Measurements from ENCODE around the gene GSTM4. TPM values are rescaled to one million over a fixed set of nuclear protein-coding genes. Genes with fewer than 3 reads are reported as not detected.

The GSTM4 gene
- total and polyA plus RNA-seq, 4 donors, result 12.2 to 42.8 (median 30.9) TPM

DNA sequence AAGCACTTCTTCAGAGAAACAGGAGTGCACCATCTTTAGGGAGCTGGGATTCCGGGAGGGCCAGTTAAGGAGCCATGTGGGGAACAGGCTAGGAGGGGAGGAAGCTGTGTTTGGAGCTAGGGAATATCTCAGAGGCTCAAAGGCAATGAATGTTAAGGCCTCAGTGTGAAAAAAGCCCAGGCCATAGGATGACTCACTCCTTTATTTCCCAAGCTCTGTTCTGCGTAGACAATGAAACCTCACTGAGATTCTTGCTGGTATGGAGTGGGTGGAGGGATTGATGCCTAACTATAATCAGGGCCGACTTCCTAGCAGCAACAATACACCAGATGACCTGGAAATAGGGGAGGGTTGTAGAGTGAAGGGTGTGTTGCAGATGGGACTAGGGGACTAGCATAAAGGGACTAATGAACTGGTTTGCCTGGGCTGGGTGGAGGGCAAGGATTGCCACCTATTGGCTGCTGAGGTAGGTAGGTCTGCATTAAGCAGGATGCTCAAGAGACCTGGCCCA lies 38.6 kb upstream of the GSTM4 start:
- DNase-seq (ENCODE audit: low spot score), result no peak
- H3K9ac ChIP-seq (ENCODE audit: low read depth in 1 of 2, low read length in 2 of 2), result no peak overlapping the region
- peaks cover 7 to 49% (median 38%) of the 10 kb centered on the region in 4 donors for H3K4me1 ChIP-seq (ENCODE audit: control insufficient read depth in 4 of 4, insufficient read depth in 4 of 4, low read length in 3 of 4)
- WGBS, result 72% methylated on average over 3 of the region's 3 CpGs
- no peaks in the 10 kb centered on the region for H3K36me3 ChIP-seq (ENCODE audit: control insufficient read depth in 4 of 4, insufficient read depth in 3 of 4, low read depth in 1 of 4, low read length in 3 of 4)
- H3K9me3 ChIP-seq (ENCODE audit: control insufficient read depth in 4 of 4, low read length in 3 of 4), result no peaks in the 10 kb centered on the region
- no peak overlapping the region for H3K4me3 ChIP-seq (ENCODE audit: low read depth in 1 of 3, low read length in 3 of 3)
- no peaks in the 10 kb centered on the region for H3K27me3 ChIP-seq (ENCODE audit: control insufficient read depth in 4 of 4, insufficient read depth in 4 of 4, low read length in 3 of 4)
- peak overlapping the region; percentile 46 to 71 for H3K27ac ChIP-seq (ENCODE audit: low read depth in 1 of 2, low read length in 2 of 2)
- TF ChIP-seq, protein P1, sequence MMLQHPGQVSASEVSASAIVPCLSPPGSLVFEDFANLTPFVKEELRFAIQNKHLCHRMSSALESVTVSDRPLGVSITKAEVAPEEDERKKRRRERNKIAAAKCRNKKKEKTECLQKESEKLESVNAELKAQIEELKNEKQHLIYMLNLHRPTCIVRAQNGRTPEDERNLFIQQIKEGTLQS (IDR thresholded peaks at IDR 0.05), result no peak
- peak; percentile 40 to 65 for TF ChIP-seq JUND (IDR thresholded peaks at IDR 0.05)
- TF ChIP-seq TAF1 (conservative IDR thresholded peaks at IDR 0.05), result no peak

DNA sequence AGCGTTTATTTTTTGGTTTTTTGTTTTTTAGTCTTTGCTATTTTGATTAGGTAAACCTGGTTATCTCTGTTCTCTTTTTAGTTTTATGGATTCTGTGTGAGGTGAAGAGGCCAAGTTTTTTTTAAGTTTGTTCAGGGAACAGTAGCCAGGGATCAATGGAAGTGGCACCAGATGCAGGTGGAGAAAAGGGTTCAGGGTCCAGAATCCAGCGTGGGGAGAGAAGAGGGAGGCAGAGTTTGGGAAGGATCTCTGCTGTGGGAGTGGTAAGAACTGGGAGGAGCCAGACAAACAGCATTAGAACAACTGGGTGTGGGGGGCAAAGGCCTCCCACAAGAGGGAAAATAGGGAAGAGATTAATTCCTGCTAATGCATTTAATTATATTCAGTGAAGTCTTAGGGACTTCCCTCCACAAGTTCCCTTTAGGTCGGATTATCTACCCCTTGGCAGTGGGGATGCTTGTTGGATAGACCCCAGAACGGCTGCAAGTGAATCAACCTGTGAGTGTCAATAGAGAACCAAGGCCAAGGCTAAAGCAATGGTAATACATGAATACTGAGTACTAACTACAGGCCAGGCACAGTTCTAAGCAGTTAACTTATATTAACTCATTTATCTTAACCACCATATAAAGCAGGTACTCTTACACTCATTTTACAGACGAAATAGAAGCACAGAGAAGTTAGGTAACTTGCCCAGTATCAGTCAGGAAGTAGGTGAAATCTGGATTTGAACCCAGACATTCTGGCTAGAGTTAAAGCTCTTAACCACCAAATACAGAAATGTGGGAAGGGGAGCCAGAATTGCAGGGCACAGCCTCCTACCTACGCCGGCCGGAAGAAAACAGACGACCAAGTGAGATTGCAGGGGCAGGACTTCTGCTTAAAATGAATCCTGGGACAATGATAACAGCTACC lies 37.0 kb upstream of the GSTM4 start:
- Histone ChIP-seq H3K4me1 (ENCODE audit: control insufficient read depth in 4 of 4, insufficient read depth in 4 of 4, low read length in 3 of 4) (peaks cover 8 to 64% (median 51%) of the 10 kb centered on the region in 4 donors), H3K4me3 (ENCODE audit: low read depth in 1 of 3, low read length in 3 of 3) (peak overlapping the region; percentile 18 to 77 (median 21)), H3K27me3 (ENCODE audit: control insufficient read depth in 4 of 4, insufficient read depth in 4 of 4, low read length in 3 of 4) (no peaks in the 10 kb centered on the region), H3K9me3 (ENCODE audit: control insufficient read depth in 4 of 4, low read length in 3 of 4) (no peaks in the 10 kb centered on the region), H3K9ac (ENCODE audit: low read depth in 1 of 2, low read length in 2 of 2) (peak overlapping the region; percentile 5 to 51), H3K36me3 (ENCODE audit: control insufficient read depth in 4 of 4, insufficient read depth in 3 of 4, low read depth in 1 of 4, low read length in 3 of 4) (no peaks in the 10 kb centered on the region), H3K27ac (ENCODE audit: low read depth in 1 of 2, low read length in 2 of 2) (peak overlapping the region; percentile 87 to 93)
- DNase-seq (ENCODE audit: low spot score), result no peak
- TF ChIP-seq FOXA1 (IDR thresholded peaks at IDR 0.05) (no peak), FOXA2 (IDR thresholded peaks at IDR 0.05) (peak; percentile 25), HNF4G (IDR thresholded peaks at IDR 0.05) (peak; percentile 80), MAX (IDR thresholded peaks at IDR 0.05) (peak; percentile 53), HNF4A (conservative IDR thresholded peaks at IDR 0.05) (peak; percentile 91), ZBTB33 (IDR thresholded peaks at IDR 0.05) (no peak), CTCF (IDR thresholded peaks at IDR 0.05; ENCODE audit: low read depth, low read length, missing input control) (no peak), SP1 (IDR thresholded peaks at IDR 0.05) (peak; percentile 86), YY1 (IDR thresholded peaks at IDR 0.05) (peak; percentile 86), GABPA (IDR thresholded peaks at IDR 0.05 in 1 of 2, conservative IDR thresholded peaks at IDR 0.05 in 1 of 2) (peak in 1 of 2 donors; percentile 55), RAD21 (IDR thresholded peaks at IDR 0.05) (peak; percentile 27 to 52), NR2F2 (IDR thresholded peaks at IDR 0.05) (peak; percentile 53), JUND (IDR thresholded peaks at IDR 0.05) (peak in 1 of 2 donors; percentile 61), TAF1 (conservative IDR thresholded peaks at IDR 0.05) (no peak), RXRA (IDR thresholded peaks at IDR 0.05) (peak; percentile 78 to 84), EGR1 (IDR thresholded peaks at IDR 0.05; ENCODE audit: low read depth in 2 of 2) (peak in 1 of 2 donors; percentile 13)
- TF ChIP-seq, protein P2, sequence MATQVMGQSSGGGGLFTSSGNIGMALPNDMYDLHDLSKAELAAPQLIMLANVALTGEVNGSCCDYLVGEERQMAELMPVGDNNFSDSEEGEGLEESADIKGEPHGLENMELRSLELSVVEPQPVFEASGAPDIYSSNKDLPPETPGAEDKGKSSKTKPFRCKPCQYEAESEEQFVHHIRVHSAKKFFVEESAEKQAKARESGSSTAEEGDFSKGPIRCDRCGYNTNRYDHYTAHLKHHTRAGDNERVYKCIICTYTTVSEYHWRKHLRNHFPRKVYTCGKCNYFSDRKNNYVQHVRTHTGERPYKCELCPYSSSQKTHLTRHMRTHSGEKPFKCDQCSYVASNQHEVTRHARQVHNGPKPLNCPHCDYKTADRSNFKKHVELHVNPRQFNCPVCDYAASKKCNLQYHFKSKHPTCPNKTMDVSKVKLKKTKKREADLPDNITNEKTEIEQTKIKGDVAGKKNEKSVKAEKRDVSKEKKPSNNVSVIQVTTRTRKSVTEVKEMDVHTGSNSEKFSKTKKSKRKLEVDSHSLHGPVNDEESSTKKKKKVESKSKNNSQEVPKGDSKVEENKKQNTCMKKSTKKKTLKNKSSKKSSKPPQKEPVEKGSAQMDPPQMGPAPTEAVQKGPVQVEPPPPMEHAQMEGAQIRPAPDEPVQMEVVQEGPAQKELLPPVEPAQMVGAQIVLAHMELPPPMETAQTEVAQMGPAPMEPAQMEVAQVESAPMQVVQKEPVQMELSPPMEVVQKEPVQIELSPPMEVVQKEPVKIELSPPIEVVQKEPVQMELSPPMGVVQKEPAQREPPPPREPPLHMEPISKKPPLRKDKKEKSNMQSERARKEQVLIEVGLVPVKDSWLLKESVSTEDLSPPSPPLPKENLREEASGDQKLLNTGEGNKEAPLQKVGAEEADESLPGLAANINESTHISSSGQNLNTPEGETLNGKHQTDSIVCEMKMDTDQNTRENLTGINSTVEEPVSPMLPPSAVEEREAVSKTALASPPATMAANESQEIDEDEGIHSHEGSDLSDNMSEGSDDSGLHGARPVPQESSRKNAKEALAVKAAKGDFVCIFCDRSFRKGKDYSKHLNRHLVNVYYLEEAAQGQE (IDR thresholded peaks at IDR 0.05), result peak; percentile 17
- TF ChIP-seq, protein P1 (IDR thresholded peaks at IDR 0.05), result no peak
- WGBS, result 16% methylated on average over 9 of the region's 9 CpGs
